WTC11 (cell line): ENCODE measurements around the gene NUP37. TPM values are rescaled to one million over a fixed set of nuclear protein-coding genes. Genes with fewer than 3 reads are reported as not detected.
A peak's percentile ranks its signal among the peaks of the same experiment; 100 is the strongest.

Experiments used
- ATAC-seq: fragments of 200-7000 bp; cut with Tn5 transposase; 2 replicates; pipeline ENCODE4 v1.10.0; 2021; ENCODE audit warnings: mild to moderate bottlenecking, moderate library complexity
- CTCF ChIA-PET: fragments of 300-600 bp; sonication (Branson Sonifier 250); formaldehyde crosslinking; loops from one replicate; lab custom pipeline; 2021; ENCODE audit warnings: antibody characterized with exemption; lab: Charles Lee
- POLR2A ChIA-PET: fragments of 350-600 bp; sonication (Branson Sonifier 250); formaldehyde crosslinking; loops from one replicate; lab custom pipeline; 2021; ENCODE audit warnings: antibody characterized with exemption; lab: Charles Lee
- DNase-seq: peaks from one replicate; pipeline ENCODE4 v3.0.0; 2021; ENCODE audit warnings: low spot score
- H3K27ac Mint-ChIP-seq: 2 replicates; pipeline ENCODE4 v1.8.0; 2021; ENCODE audit warnings: mixed read lengths
- H3K27me3 Mint-ChIP-seq: 2 replicates; pipeline ENCODE4 v1.8.0; 2021; ENCODE audit warnings: low read depth, mild to moderate bottlenecking, moderate library complexity, mixed read lengths
- H3K36me3 Mint-ChIP-seq: 2 replicates; pipeline ENCODE4 v1.8.0; 2021; ENCODE audit warnings: mixed read lengths
- H3K4me1 Mint-ChIP-seq: 2 replicates; pipeline ENCODE4 v1.8.0; 2022; ENCODE audit warnings: mixed read lengths
- H3K4me3 Mint-ChIP-seq: 2 replicates; pipeline ENCODE4 v1.8.0; 2021; ENCODE audit warnings: mild to moderate bottlenecking, moderate library complexity, mixed read lengths
- H3K9me3 Mint-ChIP-seq: 2 replicates; pipeline ENCODE4 v1.8.0; 2021; ENCODE audit warnings: mixed read lengths
- ATF1 ChIP-seq: sonication (generic); formaldehyde crosslinking; IDR thresholded peaks from 2 replicates; pipeline ENCODE4 v1.8.1; 2023; ENCODE audit warnings: mild to moderate bottlenecking, moderate library complexity, missing genetic modification reagents
- CREB1 ChIP-seq: sonication (generic); formaldehyde crosslinking; IDR thresholded peaks from 2 replicates; pipeline ENCODE4 v1.8.0; 2023; ENCODE audit warnings: mild to moderate bottlenecking, missing genetic modification reagents
- EMX1 ChIP-seq: fragments of 250-450 bp; sonication (Bioruptor Pico); IDR thresholded peaks from 2 replicates; pipeline ENCODE4 v1.8.0; 2021; ENCODE audit warnings: mild to moderate bottlenecking
- ESRRA ChIP-seq: sonication (generic); formaldehyde crosslinking; IDR thresholded peaks from 2 replicates; pipeline ENCODE4 v1.8.1; 2022; ENCODE audit warnings: mild to moderate bottlenecking, missing genetic modification reagents, borderline replicate concordance
- FOXJ3 ChIP-seq: sonication (generic); formaldehyde crosslinking; IDR thresholded peaks from 2 replicates; pipeline ENCODE4 v1.9.0; 2021; ENCODE audit warnings: missing genetic modification reagents, mild to moderate bottlenecking, borderline replicate concordance
- FOXK1 ChIP-seq: sonication (generic); formaldehyde crosslinking; IDR thresholded peaks from 2 replicates; pipeline ENCODE4 v1.8.0; 2022; ENCODE audit warnings: mild to moderate bottlenecking, moderate library complexity, missing genetic modification reagents
- FOXP4 ChIP-seq: sonication (generic); formaldehyde crosslinking; IDR thresholded peaks from 2 replicates; pipeline ENCODE4 v1.8.0; 2022; ENCODE audit warnings: mild to moderate bottlenecking, missing genetic modification reagents
- HMGXB4 ChIP-seq: sonication (generic); formaldehyde crosslinking; IDR thresholded peaks from 2 replicates; pipeline ENCODE4 v1.8.1; 2023; ENCODE audit warnings: mild to moderate bottlenecking, moderate library complexity, missing genetic modification reagents
- IRF1 ChIP-seq: sonication (generic); formaldehyde crosslinking; IDR thresholded peaks from 2 replicates; pipeline ENCODE4 v1.8.0; 2023; ENCODE audit warnings: missing genetic modification reagents
- IRF2 ChIP-seq: sonication (generic); formaldehyde crosslinking; IDR thresholded peaks from 2 replicates; pipeline ENCODE4 v1.8.0; 2022; ENCODE audit warnings: low read depth, missing genetic modification reagents, borderline replicate concordance
- JUN ChIP-seq: sonication (generic); formaldehyde crosslinking; IDR thresholded peaks from 2 replicates; pipeline ENCODE4 v1.8.0; 2023; ENCODE audit warnings: mild to moderate bottlenecking, missing genetic modification reagents
- MAX ChIP-seq: sonication (generic); formaldehyde crosslinking; IDR thresholded peaks from 2 replicates; pipeline ENCODE4 v1.8.0; 2022; ENCODE audit warnings: mild to moderate bottlenecking, missing genetic modification reagents
- NFYB ChIP-seq: sonication (generic); formaldehyde crosslinking; conservative IDR thresholded peaks from 2 replicates; pipeline ENCODE4 v1.8.0; 2022; ENCODE audit warnings: low read depth, missing genetic modification reagents
- NR3C1 ChIP-seq: sonication (generic); formaldehyde crosslinking; conservative IDR thresholded peaks from 2 replicates; pipeline ENCODE4 v1.8.1; 2023; ENCODE audit warnings: low read depth, mild to moderate bottlenecking, missing genetic modification reagents
- RELA ChIP-seq: sonication (generic); formaldehyde crosslinking; IDR thresholded peaks from 2 replicates; pipeline ENCODE4 v1.8.1; 2022; ENCODE audit warnings: missing genetic modification reagents, mild to moderate bottlenecking, borderline replicate concordance
- SMAD4 ChIP-seq: sonication (generic); formaldehyde crosslinking; IDR thresholded peaks from 2 replicates; pipeline ENCODE4 v1.8.0; 2022; ENCODE audit warnings: mild to moderate bottlenecking, missing genetic modification reagents
- SOX15 ChIP-seq: fragments of 250-450 bp; sonication (Bioruptor Pico); IDR thresholded peaks from 2 replicates; pipeline ENCODE4 v1.9.0; 2021; ENCODE audit warnings: mild to moderate bottlenecking
- TEAD1 ChIP-seq: sonication (generic); formaldehyde crosslinking; IDR thresholded peaks from 2 replicates; pipeline ENCODE4 v1.8.0; 2022; ENCODE audit warnings: mild to moderate bottlenecking, missing genetic modification reagents
- TEAD4 ChIP-seq: sonication (generic); formaldehyde crosslinking; IDR thresholded peaks from 2 replicates; pipeline ENCODE4 v1.8.0; 2022; ENCODE audit warnings: mild to moderate bottlenecking, missing genetic modification reagents
- ZBTB43 ChIP-seq: sonication (generic); formaldehyde crosslinking; IDR thresholded peaks from 2 replicates; pipeline ENCODE4 v1.8.1; 2023; ENCODE audit warnings: mild to moderate bottlenecking, missing genetic modification reagents
- ZNF512 ChIP-seq: sonication (generic); formaldehyde crosslinking; IDR thresholded peaks from 2 replicates; pipeline ENCODE4 v1.8.1; 2022; ENCODE audit warnings: missing genetic modification reagents, borderline replicate concordance
- ZNF671 ChIP-seq: fragments of 250-450 bp; sonication (Bioruptor Pico); IDR thresholded peaks from 2 replicates; pipeline ENCODE4 v1.8.0; 2021; ENCODE audit warnings: mild to moderate bottlenecking
- ZSCAN18 ChIP-seq: fragments of 250-450 bp; sonication (Bioruptor Pico); IDR thresholded peaks from 2 replicates; pipeline ENCODE4 v2.1.2; 2022; ENCODE audit warnings: mild to moderate bottlenecking, moderate library complexity
- total RNA-seq: library from RNA; stranded (reverse); gene quantifications from 3 replicates; pipeline ENCODE4 v1.2.3, GENCODE V29; 2021
- TF ChIP-seq, protein P1 (sequence below): fragments of 250-450 bp; sonication (Bioruptor Pico); IDR thresholded peaks from 2 replicates; pipeline ENCODE4 v1.8.0; 2021; ENCODE audit warnings: mild to moderate bottlenecking

The NUP37 gene
- total RNA-seq, 1 experiment from 2014 or later: 58.4 TPM

DNA sequence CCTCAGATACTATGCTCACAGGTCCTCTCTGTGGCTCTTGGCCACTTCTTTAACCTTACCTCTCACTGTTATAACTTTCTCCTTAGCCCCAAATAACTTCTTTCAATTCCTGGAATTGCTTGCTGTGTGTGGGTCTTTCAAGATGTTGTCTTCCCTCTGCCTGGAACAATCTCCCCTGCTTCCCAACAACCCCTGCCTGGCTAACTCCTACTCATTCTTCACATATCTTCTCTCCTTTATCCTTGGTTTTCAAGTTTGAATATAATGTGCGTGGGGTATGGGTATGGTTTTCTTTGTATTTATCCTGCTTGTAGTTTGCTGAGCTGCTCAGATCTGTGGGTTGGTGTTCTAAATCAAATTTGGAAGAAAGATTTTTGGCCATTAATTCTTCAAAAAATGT is 55.4 kb downstream of the NUP37 start (continued):
- TF ChIP-seq HMGXB4 (CRISPR knock-in tag): no peak
- no peak for TF ChIP-seq TEAD4 (CRISPR knock-in tag)
- no peak for TF ChIP-seq JUN
- no peak for TF ChIP-seq FOXK1 (CRISPR knock-in tag)

GRCh38 chr12:102063069-102063468 is 56.8 kb downstream of the NUP37 start:
- no peaks in the 10 kb centered on the region; the same call in 1 of the 2 replicates for H3K27me3 Mint-ChIP-seq
- peaks cover 6% of the 10 kb centered on the region for H3K4me1 Mint-ChIP-seq
- ChIA-PET POLR2A (no interaction called here), CTCF (no interaction called here)
- ATAC-seq (no peak), DNase-seq (no peak)
- TF ChIP-seq NFYB (peak; percentile 15; the same call in 1 of the 2 replicates), ATF1 (no peak), SOX15 (CRISPR knock-in tag) (no peak), ESRRA (CRISPR knock-in tag) (no peak), EMX1 (no peak)
- no peak overlapping the region for H3K27ac Mint-ChIP-seq
- H3K36me3 Mint-ChIP-seq: no peaks in the 10 kb centered on the region
- peaks cover 8% of the 10 kb centered on the region; the same call in 1 of the 2 replicates for H3K9me3 Mint-ChIP-seq
- no peak overlapping the region for H3K4me3 Mint-ChIP-seq

GRCh38 chr12:102062419-102062806 is 57.5 kb downstream of the NUP37 start:
- no peak for DNase-seq
- Mint-ChIP-seq H3K4me1 (peaks cover 6% of the 10 kb centered on the region), H3K4me3 (peak overlapping the region; percentile 95), H3K27ac (no peak overlapping the region), H3K36me3 (no peaks in the 10 kb centered on the region), H3K27me3 (no peaks in the 10 kb centered on the region; the same call in 1 of the 2 replicates), H3K9me3 (peaks cover 8% of the 10 kb centered on the region; the same call in 1 of the 2 replicates)
- ChIA-PET POLR2A (interaction anchor here (0.5 to 1.0 kb wide), 2 partner anchors 58 to 259 kb away, joined by 3 read pairs; partner anchors contain the start of genes NUP37 and PARPBP), CTCF (no interaction called here)
- TF ChIP-seq ZNF512 (CRISPR knock-in tag): no peak
- TF ChIP-seq IRF1: no peak
- TF ChIP-seq, protein P1, sequence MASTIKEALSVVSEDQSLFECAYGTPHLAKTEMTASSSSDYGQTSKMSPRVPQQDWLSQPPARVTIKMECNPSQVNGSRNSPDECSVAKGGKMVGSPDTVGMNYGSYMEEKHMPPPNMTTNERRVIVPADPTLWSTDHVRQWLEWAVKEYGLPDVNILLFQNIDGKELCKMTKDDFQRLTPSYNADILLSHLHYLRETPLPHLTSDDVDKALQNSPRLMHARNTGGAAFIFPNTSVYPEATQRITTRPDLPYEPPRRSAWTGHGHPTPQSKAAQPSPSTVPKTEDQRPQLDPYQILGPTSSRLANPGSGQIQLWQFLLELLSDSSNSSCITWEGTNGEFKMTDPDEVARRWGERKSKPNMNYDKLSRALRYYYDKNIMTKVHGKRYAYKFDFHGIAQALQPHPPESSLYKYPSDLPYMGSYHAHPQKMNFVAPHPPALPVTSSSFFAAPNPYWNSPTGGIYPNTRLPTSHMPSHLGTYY (CRISPR knock-in tag): no peak
- TF ChIP-seq MAX (CRISPR knock-in tag): no peak
- TF ChIP-seq RELA (CRISPR knock-in tag): no peak
- TF ChIP-seq ZNF671 (CRISPR knock-in tag): no peak
- TF ChIP-seq TEAD4 (CRISPR knock-in tag): no peak
- no peak for TF ChIP-seq NR3C1 (CRISPR knock-in tag)
- no peak for TF ChIP-seq ATF1
- no peak for TF ChIP-seq FOXJ3 (CRISPR knock-in tag)
- no peak for TF ChIP-seq IRF2 (CRISPR knock-in tag)
- no peak for TF ChIP-seq CREB1 (CRISPR knock-in tag)
- no peak for TF ChIP-seq TEAD1
- TF ChIP-seq SMAD4 (CRISPR knock-in tag): no peak
- no peak for TF ChIP-seq ZBTB43 (CRISPR knock-in tag)
- TF ChIP-seq ZSCAN18 (CRISPR knock-in tag): no peak
- no peak for TF ChIP-seq FOXP4 (CRISPR knock-in tag)
- ATAC-seq: no peak
